GM18526 (cell line): ENCODE results near the gene UTS2R.

Source experiments
- POLR2A ChIP-seq: IDR thresholded peaks from 3 replicates; pipeline ENCODE4 v1.6.1; 2011; ENCODE audit not compliant: insufficient read length; ENCODE audit errors: extremely low read depth

Gene UTS2R

DNA sequence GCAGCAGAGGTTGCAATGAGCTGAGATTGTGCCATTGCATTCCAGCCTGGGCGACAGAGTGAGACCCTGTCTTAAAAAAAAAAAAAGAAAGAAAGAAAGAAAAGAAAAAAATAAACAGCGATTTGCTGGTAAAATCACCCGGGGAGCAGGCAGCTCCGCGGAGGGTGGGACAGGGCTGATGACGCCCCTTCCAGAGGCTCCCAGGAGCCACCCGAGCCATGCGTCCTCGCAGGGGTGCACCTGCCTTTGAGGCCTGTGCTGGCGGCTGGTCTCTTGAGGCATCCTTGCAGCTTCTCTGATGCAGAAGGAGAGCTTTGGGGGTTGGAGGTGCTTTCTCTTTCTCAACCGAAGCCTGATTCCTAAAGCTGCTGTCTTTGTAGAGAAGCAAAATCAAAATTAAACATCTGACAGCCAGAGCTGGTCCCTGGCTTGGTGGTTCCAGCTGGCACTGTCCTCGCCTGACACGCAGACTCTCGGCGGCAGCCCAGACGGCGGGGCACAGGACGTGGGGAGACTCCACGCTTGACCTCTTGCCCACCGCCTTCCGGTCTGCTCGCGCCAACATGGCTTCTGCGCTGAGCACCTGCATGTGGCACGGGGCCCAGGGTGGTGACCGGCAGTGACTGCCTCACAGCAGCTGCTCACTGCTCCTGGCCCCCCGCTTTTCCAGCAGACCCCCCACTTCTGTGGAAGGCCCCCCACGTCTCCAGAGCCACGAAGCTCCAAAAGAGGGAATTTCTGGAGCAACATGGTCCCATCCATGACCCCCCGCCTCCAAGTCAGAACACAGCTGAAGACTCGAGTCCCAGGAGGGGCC lies 6.6 kb downstream of the UTS2R start:
- no peak for TF ChIP-seq POLR2A

- TF ChIP-seq POLR2A = no peak
These were observed 7.1 kb downstream of the UTS2R start for GRCh38 chr17:82378741-82379021.

GRCh38 chr17:82380860-82381702 lies 9.5 kb downstream of the UTS2R start:
- no peak for TF ChIP-seq POLR2A

DNA sequence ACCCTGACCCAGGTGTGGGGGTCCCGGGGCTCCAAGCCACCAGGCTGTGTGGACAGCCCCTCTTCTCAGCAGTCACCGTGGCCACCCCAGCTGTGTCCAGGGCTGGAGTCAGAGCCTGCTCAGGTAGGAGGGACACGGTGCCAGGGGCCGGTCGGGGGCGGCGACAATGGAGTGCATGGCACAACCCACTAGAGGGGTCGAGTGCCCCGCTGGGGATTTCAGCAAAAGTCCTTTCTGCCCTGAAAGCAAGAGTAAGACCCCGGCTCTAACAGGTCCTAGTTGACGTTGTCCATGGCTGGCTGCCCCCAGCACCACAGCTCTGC lies 11.3 kb downstream of the UTS2R start:
- no peak for TF ChIP-seq POLR2A

- TF ChIP-seq POLR2A = no peak
These were observed 11.8 kb downstream of the UTS2R start for GRCh38 chr17:82383411-82383810.

DNA sequence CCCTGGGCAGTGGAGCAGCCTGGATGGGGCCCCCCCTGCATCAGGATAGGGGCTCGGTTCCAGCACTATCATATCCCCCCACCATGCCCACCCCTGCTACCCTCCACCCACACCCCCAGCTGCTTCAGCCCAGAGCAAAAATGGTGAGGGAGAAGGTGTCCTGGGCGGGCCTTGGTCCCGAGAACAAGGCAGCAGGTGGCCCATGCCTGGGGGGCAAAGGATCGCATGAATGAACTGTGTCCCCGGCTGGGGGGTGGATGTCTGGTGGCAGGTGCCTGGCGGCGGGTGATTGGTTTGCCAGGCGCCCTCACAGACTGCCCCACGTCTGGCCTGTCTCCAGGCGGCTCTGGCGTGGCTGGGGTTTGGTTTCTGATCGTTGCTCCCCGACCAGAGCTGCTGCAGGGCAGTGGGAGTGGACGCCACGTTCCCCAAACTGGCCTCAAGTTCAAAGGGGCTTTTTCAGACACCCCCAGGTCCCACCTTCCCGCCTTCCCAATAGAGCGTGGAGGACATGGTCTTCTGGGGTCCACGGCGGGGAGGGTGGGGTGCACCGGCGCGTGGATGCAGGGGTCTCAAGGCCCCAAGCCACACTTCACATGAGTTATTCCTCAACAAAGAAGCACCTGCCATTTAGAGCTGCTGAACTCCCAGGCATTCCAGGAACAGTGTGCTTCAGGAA lies 12.6 kb downstream of the UTS2R start:
- TF ChIP-seq POLR2A = no peak

- no peak for TF ChIP-seq POLR2A
These were observed 13.3 kb downstream of the UTS2R start for GRCh38 chr17:82384730-82385481.

DNA sequence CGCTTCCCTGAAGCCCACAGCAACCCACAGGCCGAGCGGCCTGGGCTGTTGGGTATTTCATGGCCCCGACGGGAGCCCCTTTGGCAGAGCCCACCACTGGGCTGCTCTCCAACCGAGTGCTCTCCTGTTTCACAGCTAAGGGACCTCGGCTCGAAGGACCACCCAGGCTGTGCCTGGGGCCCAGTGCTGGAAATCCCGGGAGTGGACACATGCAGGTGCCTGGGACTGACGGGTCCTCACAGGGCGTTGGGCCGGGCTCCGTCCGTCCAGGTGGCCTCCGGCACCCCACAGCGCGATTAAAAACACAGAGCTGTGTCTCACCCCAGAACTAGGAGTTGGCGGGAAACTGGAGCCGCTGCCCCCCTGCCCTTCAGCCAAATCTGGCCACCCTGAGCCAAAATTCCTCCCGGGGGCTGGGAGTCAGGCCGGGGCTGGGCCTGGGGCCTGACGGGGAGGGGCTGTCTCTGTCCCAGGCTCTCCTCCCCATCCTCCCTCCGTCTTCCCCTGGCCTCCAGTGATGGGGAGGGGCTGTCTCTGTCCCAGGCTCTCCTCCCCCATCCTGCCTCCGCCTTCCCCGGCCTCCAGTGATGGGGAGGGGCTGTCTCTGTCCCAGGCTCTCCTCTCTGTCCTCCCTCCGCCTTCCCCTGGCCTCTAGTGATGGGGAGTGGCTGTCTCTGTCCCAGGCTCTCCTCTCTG lies 14.1 kb downstream of the UTS2R start:
- no peak for TF ChIP-seq POLR2A

- TF ChIP-seq POLR2A = no peak
These were observed 14.8 kb downstream of the UTS2R start for GRCh38 chr17:82386255-82386831.

GRCh38 chr17:82386881-82387704 lies 15.5 kb downstream of the UTS2R start:
- no peak for TF ChIP-seq POLR2A

DNA sequence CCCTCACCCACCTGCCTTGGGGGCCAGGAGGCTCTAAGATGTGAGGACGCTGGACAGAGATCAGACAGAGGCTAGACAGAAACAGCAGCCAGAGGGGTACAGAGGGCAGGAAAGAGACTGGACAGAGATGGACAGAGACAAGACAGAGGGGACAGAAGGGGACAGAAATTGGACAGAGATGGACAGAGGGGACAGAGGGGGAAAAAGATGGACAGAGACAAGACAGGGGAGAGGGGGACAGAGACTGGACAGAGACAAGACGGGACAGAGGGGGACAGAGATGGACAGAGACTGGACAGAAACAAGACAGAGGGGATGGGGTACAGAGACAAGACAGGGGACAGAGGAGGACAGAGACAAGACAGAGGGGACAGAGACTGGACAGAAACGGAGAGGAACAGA lies 16.1 kb downstream of the UTS2R start:
- no peak for TF ChIP-seq POLR2A

DNA sequence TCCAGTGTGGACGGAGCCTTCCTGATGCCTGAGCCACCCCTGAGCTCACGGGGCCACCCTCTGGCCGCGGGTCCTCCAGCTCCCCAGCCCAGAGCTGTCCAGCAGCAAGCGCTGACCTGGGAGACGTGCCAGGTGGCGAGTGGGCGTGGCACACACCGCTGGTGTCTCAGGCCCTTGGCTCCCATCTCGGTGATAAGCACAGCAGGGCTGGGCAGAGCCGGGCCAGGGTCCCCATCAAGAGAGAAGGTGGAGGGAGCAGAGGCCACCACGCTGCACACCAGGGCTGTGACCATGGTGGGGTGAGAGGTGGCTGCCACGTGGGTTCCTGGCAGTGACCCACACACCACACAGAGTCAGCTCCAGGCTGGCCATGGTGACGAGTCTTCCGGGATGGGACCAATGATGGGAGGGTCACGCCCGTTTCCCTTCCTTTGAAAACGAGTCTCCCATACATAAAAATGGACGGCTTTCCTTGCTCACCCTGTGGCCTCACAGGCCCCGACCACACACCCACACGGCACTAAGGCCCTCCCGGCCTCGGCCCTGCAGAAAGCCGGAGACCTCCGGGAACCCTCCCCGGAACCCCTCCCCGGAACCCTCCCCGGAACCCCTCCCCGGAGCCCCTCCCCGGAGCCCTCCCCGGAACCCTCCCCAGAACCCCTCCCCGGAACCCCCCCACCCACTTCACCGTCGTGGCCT lies 16.8 kb downstream of the UTS2R start:
- no peak for TF ChIP-seq POLR2A

DNA sequence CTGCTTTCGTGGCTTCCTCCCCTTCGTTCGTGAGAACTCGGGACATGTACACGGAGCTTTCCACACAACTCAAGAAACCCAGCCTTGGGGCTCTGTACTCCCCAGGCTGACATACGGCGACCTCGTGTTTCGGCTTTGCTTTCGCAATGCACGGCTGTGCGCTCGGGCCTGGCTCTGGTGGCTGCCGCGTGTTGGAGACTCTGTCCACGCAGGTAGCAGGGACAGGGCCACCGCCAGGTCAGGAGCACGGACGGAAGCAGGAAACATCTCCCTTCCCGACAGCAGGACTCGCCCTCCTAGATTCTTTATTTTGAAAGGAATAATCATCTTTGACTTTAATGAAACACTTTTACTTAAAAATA lies 17.3 kb downstream of the UTS2R start:
- no peak for TF ChIP-seq POLR2A

DNA sequence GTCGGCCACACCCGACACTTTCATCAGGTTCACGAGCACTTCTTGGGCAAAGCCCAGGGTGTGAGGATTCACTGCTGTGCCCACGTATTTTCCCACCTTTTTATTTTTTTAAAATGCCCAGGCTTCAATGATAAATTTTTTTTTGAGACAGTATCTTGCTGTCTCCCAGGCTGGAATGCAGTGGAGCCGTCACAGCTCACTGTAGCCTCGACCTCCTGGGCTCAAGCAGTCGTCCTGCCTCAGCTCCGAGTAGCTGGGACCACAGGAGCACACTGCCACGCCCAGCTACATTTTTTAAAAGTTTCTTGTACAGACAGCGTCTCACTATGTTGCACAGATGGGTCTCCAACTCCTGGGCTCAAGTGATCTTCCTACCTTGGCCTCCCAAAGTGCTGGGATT lies 17.8 kb downstream of the UTS2R start:
- no peak for TF ChIP-seq POLR2A
